ENCODE results near the gene SMPDL3A.

Gene SMPDL3A

DNA sequence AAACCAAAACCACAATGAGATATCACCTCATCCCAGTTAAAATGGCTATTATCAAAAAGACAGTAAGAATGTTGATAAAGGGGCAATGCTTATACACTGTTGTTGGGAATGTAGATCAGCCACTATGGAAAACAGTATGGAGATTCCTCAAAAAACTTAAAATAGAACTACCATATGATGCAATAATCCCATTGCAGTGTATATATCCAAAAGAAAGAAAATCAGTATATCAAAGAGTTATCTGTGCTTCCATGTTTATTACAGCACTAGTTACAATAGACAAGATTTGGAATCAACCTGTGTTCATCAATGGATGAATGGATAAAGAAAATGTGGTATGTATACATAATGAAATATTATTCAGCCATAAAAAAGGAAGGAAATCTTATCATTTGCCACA lies 13.1 kb upstream of the SMPDL3A start:
- H3K4me3 ChIP-seq (ENCODE audit: low read length), result no peak overlapping the region
- no peak for DNase-seq (ENCODE audit: low read depth)
- TF ChIP-seq, protein P1, sequence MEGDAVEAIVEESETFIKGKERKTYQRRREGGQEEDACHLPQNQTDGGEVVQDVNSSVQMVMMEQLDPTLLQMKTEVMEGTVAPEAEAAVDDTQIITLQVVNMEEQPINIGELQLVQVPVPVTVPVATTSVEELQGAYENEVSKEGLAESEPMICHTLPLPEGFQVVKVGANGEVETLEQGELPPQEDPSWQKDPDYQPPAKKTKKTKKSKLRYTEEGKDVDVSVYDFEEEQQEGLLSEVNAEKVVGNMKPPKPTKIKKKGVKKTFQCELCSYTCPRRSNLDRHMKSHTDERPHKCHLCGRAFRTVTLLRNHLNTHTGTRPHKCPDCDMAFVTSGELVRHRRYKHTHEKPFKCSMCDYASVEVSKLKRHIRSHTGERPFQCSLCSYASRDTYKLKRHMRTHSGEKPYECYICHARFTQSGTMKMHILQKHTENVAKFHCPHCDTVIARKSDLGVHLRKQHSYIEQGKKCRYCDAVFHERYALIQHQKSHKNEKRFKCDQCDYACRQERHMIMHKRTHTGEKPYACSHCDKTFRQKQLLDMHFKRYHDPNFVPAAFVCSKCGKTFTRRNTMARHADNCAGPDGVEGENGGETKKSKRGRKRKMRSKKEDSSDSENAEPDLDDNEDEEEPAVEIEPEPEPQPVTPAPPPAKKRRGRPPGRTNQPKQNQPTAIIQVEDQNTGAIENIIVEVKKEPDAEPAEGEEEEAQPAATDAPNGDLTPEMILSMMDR (IDR thresholded peaks at IDR 0.05; ENCODE audit: insufficient read depth, low read depth, low read length, missing control alignments), result no peak

DNA sequence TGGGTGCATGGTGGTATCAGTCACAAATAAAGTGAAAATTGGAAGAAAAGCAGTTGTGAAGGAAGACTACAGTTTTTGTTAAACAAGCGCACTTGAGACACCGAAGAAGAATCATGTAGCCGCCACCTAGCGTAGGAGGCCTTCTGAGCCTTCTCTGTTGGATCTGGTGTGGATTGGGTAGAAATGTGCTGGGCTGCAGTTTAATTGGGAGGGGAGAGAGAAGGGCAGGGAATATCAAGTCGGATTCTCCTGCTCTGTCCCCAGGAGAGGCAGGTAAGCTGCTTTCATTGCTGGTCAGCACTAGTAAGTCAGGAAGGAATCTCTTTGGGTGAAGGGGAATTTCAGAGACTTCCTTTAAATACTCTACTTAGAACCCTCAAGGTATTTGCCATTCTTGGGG lies 10.8 kb upstream of the SMPDL3A start:
- DNase-seq (ENCODE audit: low read depth), result no peak
- H3K4me3 ChIP-seq (ENCODE audit: low read length), result no peak overlapping the region
- TF ChIP-seq, protein P1 (IDR thresholded peaks at IDR 0.05; ENCODE audit: insufficient read depth, low read depth, low read length, missing control alignments), result no peak

DNA sequence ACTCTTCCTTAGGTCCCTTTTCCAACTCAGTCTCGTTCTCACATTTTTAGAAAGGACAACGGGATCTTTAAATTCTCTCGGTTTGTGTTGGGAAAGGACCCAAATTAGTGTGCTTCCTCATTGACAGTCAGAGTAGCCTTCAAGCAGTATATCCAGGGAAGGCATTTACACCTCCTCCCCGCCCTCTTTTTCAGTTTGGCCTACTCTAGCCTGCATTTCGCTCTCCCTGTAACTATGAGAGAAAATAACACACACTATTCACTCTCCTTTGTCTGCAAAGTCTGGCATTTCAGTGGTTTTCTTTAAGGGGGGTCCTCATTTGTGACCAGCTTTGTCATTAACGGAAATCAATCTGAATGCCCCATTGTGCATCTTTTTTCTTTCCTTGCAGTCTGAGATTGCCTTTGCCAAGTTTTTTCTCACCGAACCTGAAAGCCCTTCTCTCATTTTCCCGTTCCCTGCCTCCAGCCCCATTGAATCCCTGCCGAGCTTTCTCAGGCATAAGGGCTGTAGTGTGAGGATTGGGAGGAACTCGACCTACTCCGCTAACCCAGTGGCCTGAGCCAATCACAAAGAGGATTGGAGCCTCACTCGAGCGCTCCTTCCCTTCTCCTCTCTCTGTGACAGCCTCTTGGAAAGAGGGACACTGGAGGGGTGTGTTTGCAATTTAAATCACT lies 9.9 kb upstream of the SMPDL3A start:
- DNase-seq (ENCODE audit: low read depth), result no peak
- TF ChIP-seq, protein P1 (IDR thresholded peaks at IDR 0.05; ENCODE audit: insufficient read depth, low read depth, low read length, missing control alignments), result no peak
- H3K4me3 ChIP-seq (ENCODE audit: low read length), result no peak overlapping the region

DNA sequence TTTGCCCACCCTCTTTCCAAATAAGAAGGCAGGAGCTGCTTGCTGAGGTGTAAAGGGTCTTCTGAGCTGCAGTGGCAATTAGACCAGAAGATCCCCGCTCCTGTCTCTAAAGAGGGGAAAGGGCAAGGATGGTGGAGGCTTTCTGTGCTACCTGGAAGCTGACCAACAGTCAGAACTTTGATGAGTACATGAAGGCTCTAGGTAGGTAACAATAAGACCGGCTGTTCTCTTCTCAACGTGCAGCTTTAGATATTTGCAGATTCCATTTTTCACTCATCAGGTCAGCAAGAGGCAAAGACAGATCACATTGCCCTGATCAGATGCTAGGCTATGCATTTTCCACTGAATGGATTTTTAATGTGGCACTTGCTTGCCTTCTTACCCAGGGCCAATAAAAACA lies 9.4 kb upstream of the SMPDL3A start, which contains the start of gene FABP7:
Gene FABP7 (plus strand): TSS at position 50 of the 400 bp plus-strand sequence. CDS start 79 bp downstream, at position 129.
- TF ChIP-seq, protein P1 (IDR thresholded peaks at IDR 0.05; ENCODE audit: insufficient read depth, low read depth, low read length, missing control alignments), result no peak
- H3K4me3 ChIP-seq (ENCODE audit: low read length), result no peak within 1 kb of the TSS
- DNase-seq (ENCODE audit: low read depth), result no peak

DNA sequence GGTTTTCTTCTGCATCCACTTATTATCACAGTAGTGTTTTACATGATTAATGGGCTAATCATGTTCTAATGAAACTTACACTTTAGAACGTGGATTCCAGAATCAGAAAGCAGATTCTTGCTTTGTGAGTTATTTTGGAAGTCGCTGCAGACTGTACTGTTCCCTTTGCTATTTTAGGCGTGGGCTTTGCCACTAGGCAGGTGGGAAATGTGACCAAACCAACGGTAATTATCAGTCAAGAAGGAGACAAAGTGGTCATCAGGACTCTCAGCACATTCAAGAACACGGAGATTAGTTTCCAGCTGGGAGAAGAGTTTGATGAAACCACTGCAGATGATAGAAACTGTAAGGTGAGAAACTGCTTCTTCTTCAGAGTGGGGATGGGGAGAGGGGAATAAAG lies 8.9 kb upstream of the SMPDL3A start:
- no peak overlapping the region for H3K4me3 ChIP-seq (ENCODE audit: low read length)
- TF ChIP-seq, protein P1 (IDR thresholded peaks at IDR 0.05; ENCODE audit: insufficient read depth, low read depth, low read length, missing control alignments), result no peak
- DNase-seq (ENCODE audit: low read depth), result no peak

DNA sequence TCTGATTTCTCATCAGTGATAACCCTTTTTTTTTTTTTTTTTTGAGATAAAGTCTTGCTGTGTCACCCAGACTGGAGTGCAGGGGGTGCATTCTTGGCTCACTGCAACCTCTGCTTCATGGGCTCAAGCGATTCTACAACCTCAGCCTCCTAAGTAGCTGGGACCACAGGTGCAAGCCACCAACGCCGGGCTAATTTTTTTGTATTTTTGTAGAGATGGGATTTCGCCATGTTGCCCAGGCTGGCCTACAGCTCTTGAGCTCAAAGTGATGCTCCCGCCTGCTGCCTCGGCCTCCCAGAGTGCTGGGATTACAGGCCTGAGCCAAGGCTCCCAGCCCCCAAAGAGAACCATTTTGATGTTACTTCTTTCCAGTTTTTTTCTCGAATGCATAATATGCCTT lies 7.3 kb upstream of the SMPDL3A start:
- TF ChIP-seq, protein P1 (IDR thresholded peaks at IDR 0.05; ENCODE audit: insufficient read depth, low read depth, low read length, missing control alignments), result no peak
- DNase-seq (ENCODE audit: low read depth), result no peak
- no peak overlapping the region for H3K4me3 ChIP-seq (ENCODE audit: low read length)

DNA sequence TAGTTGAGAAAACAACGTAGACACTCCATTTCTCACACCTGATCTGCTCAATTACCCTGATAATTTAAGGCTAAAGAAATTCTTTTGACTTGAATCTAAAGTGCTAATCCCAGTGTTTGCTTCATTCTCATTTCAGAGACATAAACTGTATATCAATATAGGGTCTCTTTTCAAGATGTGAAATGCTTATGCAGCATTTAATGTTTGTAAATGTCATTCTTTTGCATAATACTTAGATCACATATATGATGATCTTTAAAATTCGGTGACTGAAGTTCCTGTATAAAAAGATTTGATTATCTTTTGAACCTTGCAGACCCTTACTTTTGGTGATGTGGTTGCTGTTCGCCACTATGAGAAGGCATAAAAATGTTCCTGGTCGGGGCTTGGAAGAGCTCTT lies 5.7 kb upstream of the SMPDL3A start:
- H3K4me3 ChIP-seq (ENCODE audit: low read length), result no peak overlapping the region
- DNase-seq (ENCODE audit: low read depth), result no peak
- TF ChIP-seq, protein P1 (IDR thresholded peaks at IDR 0.05; ENCODE audit: insufficient read depth, low read depth, low read length, missing control alignments), result no peak

Measured in epithelial cell of esophagus (primary cell).